OCI-LY3 (cell line): ENCODE results near the gene EIF6.

ENCODE experiments used
- CTCF ChIP-seq: fragments of 200-600, 300-600 bp; sonication (generic); IDR thresholded peaks from 2 replicates; pipeline ENCODE4 v1.5.1; 2014; ENCODE audit warnings: antibody characterized with exemption, low read length, low read depth
- EZH2phosphoT487 ChIP-seq: fragments of 200-600 bp; shearing (Covaris generic); IDR thresholded peaks from 2 replicates; pipeline ENCODE4 v1.6.1; 2018; ENCODE audit warnings: antibody characterized with exemption, mixed run types, low read depth

- no peak for TF ChIP-seq CTCF
- TF ChIP-seq EZH2phosphoT487: no peak
Measured at GRCh38 chr20:35291654-35292503, 7.3 kb upstream of the EIF6 start, which contains the start of gene FAM83C.
